Glomerular visceral epithelial cell (primary cell): ENCODE data around the gene MAP2K6.
"Not testable (repeated sequence)": the region's sequence is repeated elsewhere in the genome, so short reads cannot be mapped to it uniquely, and the experiment has no call there.

Experiments
- DNase-seq: peaks from one replicate; pipeline ENCODE4 v3.0.0-alpha.2; 2016; ENCODE audit errors: extremely low spot score

The MAP2K6 gene

GRCh38 chr17:69457603-69458002 is 43.1 kb downstream of the MAP2K6 start:
- no peak for DNase-seq

GRCh38 chr17:69460963-69461922 is 46.7 kb downstream of the MAP2K6 start:
- no peak for DNase-seq

- DNase-seq = no peak
Observed at GRCh38 chr17:69461951-69462369, 47.5 kb downstream of the MAP2K6 start.

- no peak for DNase-seq
Observed at GRCh38 chr17:69462882-69463281, 48.4 kb downstream of the MAP2K6 start.

- no peak for DNase-seq
Observed at GRCh38 chr17:69466451-69466850, 52.0 kb downstream of the MAP2K6 start.

- DNase-seq = peak; percentile 68
Observed at GRCh38 chr17:69466905-69467667, 52.6 kb downstream of the MAP2K6 start.

- DNase-seq = no peak
Observed at GRCh38 chr17:69468207-69468606, 53.7 kb downstream of the MAP2K6 start.

- no peak for DNase-seq
Observed at GRCh38 chr17:69470702-69471101, 56.2 kb downstream of the MAP2K6 start.

GRCh38 chr17:69471406-69471805 is 56.9 kb downstream of the MAP2K6 start:
- DNase-seq = no peak

- peak; percentile 56 for DNase-seq
Observed at GRCh38 chr17:69473841-69474831, 59.6 kb downstream of the MAP2K6 start.

- no peak for DNase-seq
Observed at GRCh38 chr17:69477204-69477902, 62.9 kb downstream of the MAP2K6 start.

- DNase-seq = no peak
Observed at GRCh38 chr17:69477903-69478266, 63.4 kb downstream of the MAP2K6 start.

GRCh38 chr17:69478916-69479315 is 64.4 kb downstream of the MAP2K6 start:
- no peak for DNase-seq

GRCh38 chr17:69479756-69480155 is 65.3 kb downstream of the MAP2K6 start:
- not testable (repeated sequence) for DNase-seq

- DNase-seq = no peak
Observed at GRCh38 chr17:69480245-69480644, 65.7 kb downstream of the MAP2K6 start.

- DNase-seq = no peak
Observed at GRCh38 chr17:69485251-69485661, 70.8 kb downstream of the MAP2K6 start.

GRCh38 chr17:69485901-69486643 is 71.6 kb downstream of the MAP2K6 start:
- DNase-seq = no peak

GRCh38 chr17:69486779-69487637 is 72.5 kb downstream of the MAP2K6 start:
- no peak for DNase-seq

GRCh38 chr17:69489313-69489712 is 74.8 kb downstream of the MAP2K6 start:
- no peak for DNase-seq
